ENCODE data around the gene DNASE1L1.

The DNASE1L1 gene

DNA sequence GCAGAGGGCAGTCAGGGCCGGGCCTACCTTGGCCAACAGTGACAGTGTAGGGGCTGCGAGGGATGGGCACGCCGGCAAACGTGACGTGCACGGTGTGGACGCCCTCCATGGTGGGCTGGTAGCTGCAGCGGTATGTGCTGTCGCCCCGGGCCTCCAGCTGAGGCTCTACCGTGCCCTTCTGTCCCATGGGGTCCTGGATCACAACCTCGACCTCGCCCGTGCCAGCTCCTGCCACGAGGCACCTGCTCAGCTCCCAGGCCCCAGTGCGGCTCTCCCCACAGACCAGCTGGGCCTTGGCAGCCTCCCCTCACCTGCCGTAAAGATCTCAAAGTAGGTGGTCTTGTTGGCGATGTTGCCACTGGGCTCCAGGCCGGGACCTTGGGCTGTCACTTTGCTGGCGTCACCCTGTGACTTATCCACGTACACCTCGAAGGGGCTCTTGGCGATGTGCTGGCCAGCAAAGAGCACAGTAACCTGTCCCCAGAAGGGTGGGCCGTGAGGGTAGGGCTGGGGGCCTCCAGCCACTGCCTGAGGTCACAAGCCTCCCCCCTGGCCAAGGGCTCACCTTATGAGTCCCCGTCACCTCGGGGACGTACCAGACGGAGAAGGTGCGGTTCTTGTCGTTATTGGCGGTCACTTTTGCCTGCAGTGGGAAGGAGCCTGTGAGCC, 42.9 kb downstream of the DNASE1L1 start:
- no peak for DNase-seq

DNA sequence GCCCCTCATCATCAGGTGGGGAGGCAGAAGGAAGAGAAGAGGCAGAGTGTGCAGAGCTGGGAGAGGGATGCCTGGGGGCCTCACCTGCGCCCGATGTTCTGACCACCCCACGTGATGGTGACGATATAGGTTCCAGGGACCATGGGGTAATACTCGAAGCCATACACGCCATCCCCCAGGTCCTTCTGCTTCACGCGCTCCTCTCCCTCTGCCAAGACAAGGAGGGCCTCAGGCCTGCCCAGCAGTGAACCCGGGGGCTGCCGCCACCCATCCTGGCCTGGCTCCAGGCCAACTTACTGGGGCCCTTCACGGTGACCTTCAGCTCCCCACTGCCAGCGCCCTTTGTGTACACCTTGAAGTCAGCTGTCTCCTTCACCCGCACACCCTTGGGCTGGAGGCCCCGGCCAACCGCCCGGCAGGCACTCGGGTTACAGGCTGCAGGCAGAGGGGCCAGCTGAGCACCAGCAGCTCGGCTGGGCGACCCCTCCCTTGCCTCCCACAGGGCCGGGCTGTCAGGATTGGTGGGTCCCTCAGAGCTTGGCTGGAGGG, 43.9 kb downstream of the DNASE1L1 start:
- no peak for DNase-seq

DNA sequence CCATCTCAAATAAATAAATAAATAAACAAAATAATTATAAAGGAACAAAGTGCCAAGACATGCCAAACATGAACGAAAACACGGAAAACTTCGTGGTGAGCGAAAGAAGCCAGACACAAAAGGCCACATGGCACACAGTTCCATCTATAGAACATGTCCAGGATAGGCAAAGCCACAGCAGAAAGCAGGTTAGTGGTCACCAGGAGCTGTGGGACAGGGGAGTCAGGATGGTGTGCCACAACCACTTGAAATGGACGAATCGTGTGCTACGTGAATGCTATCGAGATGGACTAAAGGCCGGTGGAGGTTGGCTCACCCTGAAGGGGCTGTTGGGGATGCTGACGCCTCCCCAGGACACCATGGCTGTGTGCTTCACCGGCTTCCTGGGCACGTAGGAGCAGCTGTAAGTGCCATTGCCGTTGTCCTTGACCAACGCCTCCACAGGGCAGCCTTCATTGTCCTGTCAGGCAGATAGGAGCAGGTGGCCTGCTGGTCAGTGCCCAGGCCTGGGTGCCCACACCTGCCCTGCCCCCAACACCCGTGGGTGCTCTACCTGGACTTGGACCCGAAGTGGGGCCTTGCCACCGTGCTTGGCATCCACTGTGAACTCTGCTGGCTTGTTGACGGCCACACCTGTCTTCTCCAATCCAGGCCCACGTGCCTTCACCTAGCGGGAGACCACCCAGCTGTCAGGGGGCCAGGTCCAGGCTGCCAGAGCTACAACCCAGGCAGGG, 45.2 kb downstream of the DNASE1L1 start:
- no peak for DNase-seq

DNA sequence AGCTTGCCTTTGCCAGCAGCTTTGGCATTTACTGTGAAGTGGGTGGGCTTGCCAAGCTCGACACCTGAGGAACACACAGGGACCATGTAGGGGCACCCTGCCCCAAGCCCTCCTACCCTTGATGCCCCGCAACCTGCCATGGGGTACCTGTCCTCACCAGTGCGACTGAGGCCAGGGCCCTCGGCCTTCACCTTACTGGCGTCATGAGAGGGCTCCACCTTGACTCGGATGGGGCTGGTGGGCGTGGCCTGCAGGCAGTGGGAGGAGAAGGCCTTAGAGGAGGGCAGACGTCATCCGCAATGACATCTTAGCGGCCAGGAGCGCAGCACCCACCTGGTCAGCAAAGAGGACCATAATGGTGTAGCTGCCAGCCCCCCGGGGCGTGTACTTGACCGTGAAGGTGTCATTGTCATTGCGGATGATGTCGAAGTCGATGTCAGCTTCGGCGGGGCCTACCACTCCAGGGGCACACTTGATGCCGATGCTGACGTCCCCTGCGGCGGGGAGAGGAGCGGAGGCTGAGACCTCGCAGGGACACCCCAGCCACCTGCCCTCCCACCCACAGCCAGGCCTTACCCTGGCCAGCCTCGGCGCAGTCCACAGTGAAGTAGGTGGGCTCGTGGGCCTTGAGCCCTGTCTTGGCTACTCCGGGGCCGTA, 46.8 kb downstream of the DNASE1L1 start:
- DNase-seq = no peak

DNA sequence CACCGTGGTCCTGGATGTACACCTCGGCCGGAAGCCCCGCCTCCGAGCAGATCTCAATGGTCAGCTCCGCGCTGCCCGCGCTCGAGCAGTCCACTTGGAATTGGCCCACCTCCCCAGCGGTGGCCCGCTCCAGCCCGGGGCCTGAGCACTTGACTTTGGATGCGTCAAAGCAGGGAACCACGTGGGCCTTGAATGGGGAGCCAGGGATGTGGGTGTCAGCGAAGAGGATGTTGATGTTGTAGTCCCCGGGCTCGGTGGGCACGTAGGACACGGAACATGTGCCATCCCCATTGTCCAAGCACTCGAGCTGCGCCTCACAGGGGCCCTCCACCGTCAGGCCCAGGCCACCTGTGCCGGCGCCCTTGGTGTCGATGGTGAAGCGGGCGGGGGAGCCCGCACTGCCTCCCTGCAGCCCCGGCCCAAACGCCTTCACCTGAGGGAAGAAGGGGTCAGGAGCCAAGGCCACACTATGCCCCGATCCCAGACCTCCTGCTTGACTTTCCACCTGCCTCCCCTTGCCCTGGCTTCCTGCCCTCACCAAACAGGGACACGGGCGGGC, 48.8 kb downstream of the DNASE1L1 start:
- DNase-seq = no peak

DNA sequence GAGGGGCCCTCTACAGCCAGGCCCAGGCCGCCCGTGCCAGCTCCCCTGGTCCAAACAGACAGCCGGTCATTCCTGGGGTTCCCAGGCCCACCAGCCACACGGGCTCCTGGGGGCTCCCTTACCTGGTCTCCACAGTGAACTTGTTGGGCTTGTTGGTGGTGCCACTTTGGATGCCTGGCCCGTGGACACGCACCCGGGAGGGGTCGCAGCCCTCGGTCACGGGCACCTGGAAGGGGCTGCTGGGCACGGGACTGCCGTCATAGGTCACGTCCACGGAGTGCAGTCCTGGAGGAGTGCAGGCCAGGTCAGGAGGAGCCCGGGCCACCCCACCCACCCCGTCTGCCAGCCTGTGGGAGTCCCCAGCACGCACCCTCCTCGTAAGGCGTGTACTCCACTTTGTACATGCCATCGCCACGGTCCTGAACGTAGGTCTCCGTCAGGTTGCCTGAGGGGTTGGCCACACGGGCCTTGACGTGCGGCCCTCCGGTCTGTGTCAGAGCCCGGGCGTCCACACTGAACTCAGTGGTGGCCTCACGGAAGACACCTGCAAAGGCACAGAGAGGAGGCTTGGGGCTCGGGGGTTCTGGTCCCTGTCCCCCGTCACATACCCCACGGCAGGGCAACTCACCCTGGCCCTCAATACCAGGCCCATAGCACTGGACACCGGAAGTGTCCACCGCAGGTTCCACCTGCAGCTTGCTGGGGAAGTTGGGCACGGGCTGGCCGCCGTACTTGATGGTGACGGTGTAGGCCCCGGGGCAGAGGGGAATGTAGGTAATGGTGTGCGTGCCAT, 49.5 kb downstream of the DNASE1L1 start:
- DNase-seq = no peak

DNA sequence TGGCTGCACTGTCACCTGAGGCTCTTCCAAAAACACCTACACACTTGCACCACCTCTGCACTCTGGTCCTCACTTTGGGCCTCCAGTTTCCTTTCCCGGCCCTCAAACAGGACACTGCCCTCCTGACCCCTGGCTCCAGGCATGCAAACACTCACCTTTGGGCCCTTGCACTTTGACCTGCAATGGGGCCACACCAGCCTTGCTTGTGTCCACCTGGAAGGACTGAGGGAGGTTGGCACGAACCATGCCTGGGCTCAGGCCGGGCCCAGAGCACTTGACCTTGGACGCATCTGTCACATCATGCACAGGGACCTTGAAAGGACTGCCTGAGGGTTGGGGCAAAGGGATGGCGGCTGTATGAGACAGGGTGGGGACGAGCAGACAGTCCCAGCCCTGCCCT, 50.2 kb downstream of the DNASE1L1 start:
- no peak for DNase-seq

DNA sequence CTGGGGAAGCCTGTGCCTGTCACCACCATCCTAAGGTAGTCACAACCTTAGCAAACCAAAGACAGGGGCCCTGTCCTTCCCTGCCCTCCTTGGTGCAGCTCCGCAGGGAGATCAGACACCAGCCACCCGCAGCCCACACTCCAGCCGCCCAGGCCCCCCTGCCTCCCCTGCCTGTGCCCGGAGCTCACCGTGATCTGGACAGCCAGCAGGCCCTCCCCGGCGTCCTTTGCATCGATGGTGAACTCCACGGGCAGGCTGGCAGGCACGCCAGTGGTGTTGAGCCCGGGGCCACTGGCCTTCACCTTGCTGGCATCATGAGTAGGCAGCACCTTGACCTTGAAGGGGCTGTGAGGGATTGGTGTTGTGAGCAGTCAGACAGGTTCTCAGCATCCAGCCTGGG, 51.0 kb downstream of the DNASE1L1 start:
- DNase-seq = no peak

DNA sequence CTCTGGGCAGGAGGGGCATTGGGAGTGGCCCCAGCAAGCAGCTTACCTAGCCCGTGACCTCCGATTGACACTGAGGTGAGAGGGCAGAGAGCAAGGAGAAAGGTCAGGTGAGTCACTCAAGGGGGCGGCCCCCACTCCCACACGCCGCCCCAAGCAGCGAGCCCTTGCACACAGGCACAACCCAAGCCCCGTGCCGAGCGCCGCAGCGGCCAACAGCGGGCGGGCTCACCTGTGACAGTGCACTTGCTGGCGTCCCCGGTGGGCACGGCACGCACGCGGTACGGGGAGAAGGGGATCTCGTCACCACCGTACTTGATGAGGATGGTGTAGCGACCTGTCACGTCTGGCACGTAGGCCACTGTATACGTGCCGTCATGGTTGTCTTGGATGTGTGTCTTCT, 51.8 kb downstream of the DNASE1L1 start:
- DNase-seq = no peak

DNA sequence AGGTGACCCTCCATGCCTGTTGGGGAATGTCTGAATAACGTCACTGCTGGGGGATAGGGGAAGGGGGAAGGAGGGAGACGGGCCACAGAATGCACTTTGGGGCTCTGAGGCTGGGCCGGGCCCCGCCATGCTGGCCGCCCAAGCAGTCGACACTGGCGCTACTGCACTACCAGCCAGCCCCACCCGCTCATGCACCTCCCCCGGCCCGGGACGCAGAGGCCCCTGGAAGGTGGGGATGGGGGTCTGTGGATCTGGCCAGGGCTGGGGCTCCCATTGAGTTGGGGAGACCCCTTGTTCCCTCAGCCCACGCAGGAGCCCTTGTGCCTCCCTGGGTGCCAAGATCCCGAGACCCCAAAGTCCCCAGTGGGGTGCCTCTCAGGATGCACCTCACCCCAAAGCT, 52.5 kb downstream of the DNASE1L1 start:
- no peak for DNase-seq

DNA sequence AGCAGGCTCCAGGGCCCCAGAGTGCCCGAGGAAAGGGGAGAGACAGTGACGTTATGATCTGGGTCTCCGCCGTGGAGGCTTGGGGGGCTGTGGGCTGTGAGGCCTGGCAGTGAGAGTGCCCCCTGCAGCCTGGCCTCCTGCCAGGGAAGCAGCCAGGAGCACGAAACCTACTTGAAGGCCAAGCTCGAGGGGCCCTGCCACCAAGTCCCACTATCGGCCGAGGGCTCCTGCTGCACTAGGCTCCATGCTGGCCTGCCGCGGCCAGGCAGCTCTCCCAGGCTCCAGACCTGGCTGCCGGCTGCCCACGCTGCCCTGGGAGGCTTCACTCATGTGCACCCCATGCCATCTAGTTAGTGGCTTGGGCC, 53.3 kb downstream of the DNASE1L1 start:
- DNase-seq = no peak

DNA sequence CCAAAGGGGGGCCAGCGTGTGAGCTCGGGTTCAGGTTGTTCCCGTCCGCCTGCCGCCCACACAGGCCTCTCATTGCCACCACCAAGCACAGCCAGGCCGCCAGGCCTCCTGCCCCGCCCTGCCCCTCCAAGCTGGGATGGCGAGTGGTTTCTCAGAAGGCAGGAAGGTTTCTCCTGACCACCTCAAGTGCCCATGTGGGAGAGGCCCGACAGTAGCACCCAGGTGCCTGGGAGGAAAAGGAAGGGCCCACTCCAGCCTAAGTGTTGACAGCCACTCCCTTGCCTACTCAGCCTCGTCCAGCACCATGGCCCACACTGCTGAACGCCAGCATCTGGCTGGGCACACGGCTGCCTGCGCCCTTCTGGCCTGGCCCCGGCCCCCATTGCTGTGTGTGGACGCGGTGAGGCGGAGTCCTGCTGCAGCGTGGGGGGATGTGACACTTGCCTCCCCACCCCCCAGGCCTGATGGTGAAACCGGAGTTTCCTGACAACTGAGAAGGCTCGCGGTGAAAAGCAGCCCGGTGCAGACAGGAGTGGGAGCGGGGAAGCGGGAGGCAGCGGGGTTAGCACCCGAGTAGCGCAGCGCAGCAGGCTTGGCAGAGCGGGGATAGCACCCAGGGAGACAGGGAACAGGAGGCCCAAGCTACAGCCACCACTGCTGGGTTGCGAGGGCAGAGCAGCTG, 53.8 kb downstream of the DNASE1L1 start:
- DNase-seq = no peak

DNA sequence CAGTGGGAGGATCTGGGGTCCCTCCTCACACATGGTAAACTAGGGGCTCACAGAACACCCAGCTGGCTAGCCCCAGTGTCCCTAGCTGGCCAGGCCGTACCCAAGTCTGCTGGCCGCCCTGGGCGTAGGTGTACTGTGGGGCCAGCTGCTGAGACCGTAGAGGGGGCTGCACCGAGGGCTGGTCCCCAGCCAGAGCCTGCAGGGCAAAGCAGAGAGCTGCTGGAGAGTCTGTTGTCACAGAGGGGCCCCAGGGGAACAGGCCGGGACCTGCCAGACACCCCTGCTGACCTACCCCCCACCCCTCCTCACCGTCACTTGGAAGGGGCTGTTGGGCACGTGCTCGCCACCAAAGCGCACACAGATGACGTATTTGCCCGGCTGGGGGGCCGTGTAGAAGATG, 54.5 kb downstream of the DNASE1L1 start:
- DNase-seq = no peak

DNA sequence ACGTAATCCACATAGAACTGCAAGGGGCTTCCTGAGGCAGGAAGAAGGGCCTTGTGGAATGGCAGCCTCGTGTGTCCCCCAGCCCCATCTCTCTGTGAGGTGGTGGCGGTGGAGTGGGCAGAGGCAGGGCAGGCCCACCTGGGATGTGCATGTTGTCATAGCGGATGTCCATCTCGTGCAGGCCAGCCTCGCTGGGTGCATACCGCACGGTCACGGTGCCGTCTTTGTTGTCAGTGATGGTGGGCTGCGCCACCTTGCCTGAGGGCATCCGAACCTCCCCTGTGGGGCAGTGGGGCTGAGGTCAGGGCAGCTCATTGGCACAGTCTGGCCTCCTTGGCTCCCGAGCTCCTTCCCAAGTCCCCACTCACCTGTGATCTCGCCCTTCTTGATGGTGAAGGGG, 55.0 kb downstream of the DNASE1L1 start:
- no peak for DNase-seq

DNA sequence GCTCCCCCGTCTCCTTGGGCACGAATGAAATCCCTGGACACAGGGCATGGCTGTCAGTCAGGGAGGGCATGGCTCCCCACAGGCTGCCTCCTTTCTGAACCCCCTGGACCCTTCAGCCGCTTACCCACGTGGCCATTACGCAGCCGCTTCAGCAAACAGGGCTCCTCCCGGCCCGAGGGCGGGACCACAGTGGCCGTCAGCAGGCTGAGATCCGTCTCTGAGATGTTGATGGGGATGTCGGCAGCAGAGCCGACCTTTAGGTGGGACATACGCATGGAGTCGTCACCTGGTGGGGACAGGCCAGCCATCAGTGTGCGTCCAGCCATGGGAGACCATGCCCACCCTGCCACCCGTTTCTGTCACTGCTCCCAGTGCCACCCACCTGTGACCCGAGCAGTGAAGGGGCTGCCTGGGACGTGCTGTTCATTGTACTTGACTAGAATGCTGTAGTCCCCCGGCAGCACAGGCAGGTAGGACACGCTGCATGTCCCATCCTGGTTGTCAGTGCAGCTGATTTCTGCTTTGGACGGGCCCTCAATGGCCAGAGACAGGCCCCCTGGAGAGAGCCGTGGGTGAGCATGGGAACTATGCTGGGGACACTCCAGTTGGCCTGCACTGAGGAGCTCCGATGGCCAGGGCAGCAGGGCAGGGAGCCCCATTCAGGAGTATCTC, 55.7 kb downstream of the DNASE1L1 start:
- no peak for DNase-seq

DNA sequence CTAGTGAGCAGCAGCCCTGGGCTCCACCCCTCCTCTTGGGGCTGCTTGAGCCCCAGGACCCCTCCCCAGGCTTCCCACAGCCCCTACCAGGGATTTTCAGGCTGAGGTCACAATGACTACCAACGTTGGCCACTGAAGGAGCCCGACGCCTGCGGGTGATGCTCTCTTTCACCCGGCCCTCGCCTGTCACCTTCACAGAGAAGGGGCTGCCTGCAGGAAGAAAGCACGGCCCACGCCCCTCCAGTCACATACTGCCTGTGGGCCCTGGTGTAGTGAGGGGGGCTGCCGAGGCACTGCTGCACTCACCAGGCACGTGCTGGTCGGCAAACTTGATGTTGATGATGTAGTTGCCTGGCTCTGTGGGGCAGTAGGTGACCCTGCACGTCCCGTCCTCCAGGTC, 56.6 kb downstream of the DNASE1L1 start:
- DNase-seq = no peak

DNA sequence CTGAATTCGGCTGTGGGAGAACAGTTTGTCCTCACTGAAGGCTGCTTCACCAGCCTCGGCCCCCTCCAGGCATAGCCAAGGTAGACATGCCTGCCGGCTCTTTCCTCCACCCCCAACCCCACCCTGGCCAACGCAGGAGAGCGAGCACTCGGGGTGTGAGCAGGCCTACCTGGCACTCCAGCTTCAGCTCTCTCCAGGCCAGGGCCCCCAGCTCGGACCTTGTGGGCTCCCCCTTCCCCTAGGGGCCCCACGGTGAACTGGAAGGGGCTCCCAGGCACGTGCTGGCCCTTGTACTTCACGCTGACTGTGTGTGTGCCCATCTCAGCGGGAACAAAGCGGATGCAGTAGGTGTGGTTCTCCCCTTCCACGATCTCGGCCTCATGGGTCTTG, 57.0 kb downstream of the DNASE1L1 start:
- DNase-seq = no peak

Data from stimulated activated naive CD4-positive, alpha-beta T cell treated with Interleukin-2 at 50 U/mL for 16 hours (primary cell).